Pancreas (tissue), 10 donors: ENCODE results near the gene EIF3K. TPM values are rescaled to one million over a fixed set of nuclear protein-coding genes. Genes with fewer than 3 reads are reported as not detected.

Experiments used
- ATAC-seq, 4 donors: fragments of 200-7000 bp; cut with Tn5 transposase; one replicate each; pipeline versions ENCODE4 v1.8.0 to v1.9.1; 2020; ENCODE audit warnings: mild to moderate bottlenecking in 4 of 4, moderate library complexity in 4 of 4
- DNase-seq, 6 donors: peaks; one replicate each; pipeline ENCODE4 v3.0.0-alpha.2; 2020
- FAIRE-seq: peaks from 2 replicates; lab custom pipeline; 2012; peaks lifted over from hg19 to GRCh38; lab: Jason Lieb, UNC
- H3K27ac ChIP-seq, 4 donors: fragments of 200-600 bp; sonication (generic); 1 replicate in 3 of 4; 2 replicates in 1 of 4; pipeline versions ENCODE4 v1.5.0 to v1.8.0; 2020
- H3K27me3 ChIP-seq, 4 donors: fragments of 200-600 bp; one replicate each; pipeline ENCODE4 v1.8.0; 2021
- H3K36me3 ChIP-seq, 3 donors: fragments of 200-600 bp; sonication (generic) in 1 of 3; one replicate each; pipeline versions ENCODE4 v1.5.0 to v1.8.0; 2020 to 2021
- H3K4me1 ChIP-seq, 3 donors: fragments of 200-600 bp; one replicate each; pipeline ENCODE4 v1.8.0; 2021
- H3K4me3 ChIP-seq, 4 donors: fragments of 200-600 bp; sonication (generic) in 2 of 4; one replicate each; pipeline versions ENCODE4 v1.5.0 to v1.8.0; 2020 to 2021
- H3K9me3 ChIP-seq, 4 donors: fragments of 200-600 bp; one replicate each; pipeline ENCODE4 v1.8.0; 2021
- CTCF ChIP-seq, 4 donors: fragments of 200-600 bp; sonication (generic) in 3 of 4; IDR thresholded peaks; one replicate each; pipeline versions ENCODE4 v1.5.0 to v1.8.0; 2021; ENCODE audit warnings: antibody characterized with exemption in 4 of 4
- WGBS, 2 donors: extraction: QIAGEN DNeasy Blood & Tissue Kit; methylation state at CpG; one replicate each; pipeline ENCODE4 v1.1.7; 2013; 5-methylcytosine and 5-hydroxymethylcytosine counted together
- intact Hi-C, 3 donors: fragments of 100-400 bp; cut with DNase I; formaldehyde crosslinking; loops; one replicate each; pipeline versions ENCODE4 v1.11.1 to v1.14.2; 2022
- polyA plus RNA-seq, 2 donors: library from polyadenylated mRNA; stranded (reverse); fragments of 200-250 nt; gene quantifications; one replicate each; pipeline ENCODE4 v1.2.3, GENCODE V29; 2013
- total RNA-seq, 6 donors: library from RNA; stranded (reverse); fragmentation: NEBNext Ultra II Directional in 4 of 6; extraction: Animal tissue kit (Norgen Biotek cat#: 25700) in 4 of 6; gene quantifications; one replicate each; pipeline versions ENCODE4 v1.2.1 to v1.2.4, GENCODE V29; 2021 to 2023
- donor health status: healthy with polysubstance abuse.
- donor health status: DM: no; HTN: no; CAD: no; lungs with moderate emphysema.
- donor health status: DM: no; HTN: no; CAD: no.
- donor health status: control.
- donor health status: control.
- donor health status: Bipolar disorder and iron deficiency.
- donor health status: DM: yes; HTN: yes; CAD: no.
- donor health status: DM: no; HTN: no; CAD: no.
- donor health status: DM: no; HTN: no; CAD: no.
- donor health status: DM: yes; HTN: yes; CAD: no.

EIF3K gene
- total and polyA plus RNA-seq, 8 donors, result 93.5 to 162 (median 131) TPM

DNA sequence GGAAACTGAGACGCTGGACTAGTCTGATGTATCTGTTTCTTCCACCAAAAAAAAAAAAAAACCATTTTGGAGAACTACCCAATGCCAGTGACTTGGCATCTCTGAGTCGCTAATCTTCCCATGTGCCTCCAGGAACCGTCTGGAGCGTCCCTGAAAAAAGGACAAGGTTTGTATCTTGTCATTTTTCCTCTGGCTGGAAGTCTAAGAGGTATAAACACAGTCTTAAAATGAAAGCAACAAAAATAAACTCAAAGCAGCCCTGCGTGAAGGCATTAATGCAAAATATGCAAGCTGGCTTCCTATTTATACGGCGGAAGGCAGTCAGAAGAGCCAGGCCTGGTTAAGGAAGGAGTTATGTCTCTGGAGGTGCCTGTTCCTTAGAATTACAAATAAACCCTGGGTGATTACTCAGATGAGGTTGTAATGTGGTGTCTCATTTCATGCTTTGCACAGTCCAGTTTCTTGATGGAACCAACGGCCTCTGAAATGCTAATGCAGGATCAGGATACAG is 48.7 kb downstream of the EIF3K start:
- peak overlapping the region; percentile 68 to 93 (median 75) for H3K27ac ChIP-seq
- intact Hi-C loops, result loop anchor here in 1 of 3 donors (10.0 kb wide), 1 partner anchor 47 kb away; no protein-coding TSS in a partner anchor
- H3K4me3 ChIP-seq, result no peak overlapping the region
- peak in 1 of 6 donors; percentile 2 for DNase-seq
- WGBS, 2 donors, result 63% methylated on average over 8 of the region's 8 CpGs
- no peaks in the 10 kb centered on the region for H3K36me3 ChIP-seq
- no peaks in the 10 kb centered on the region for H3K27me3 ChIP-seq
- FAIRE-seq, result no peak
- H3K4me1 ChIP-seq, result peaks cover 78 to 94% (median 80%) of the 10 kb centered on the region in 3 donors
- no peak for ATAC-seq
- TF ChIP-seq CTCF (IDR thresholded peaks at IDR 0.05), result no peak
- no peaks in the 10 kb centered on the region for H3K9me3 ChIP-seq

GRCh38 chr19:38669552-38669951 is 50.6 kb downstream of the EIF3K start:
- peaks cover 67 to 82% (median 71%) of the 10 kb centered on the region in 3 donors for H3K4me1 ChIP-seq
- no peak for TF ChIP-seq CTCF (IDR thresholded peaks at IDR 0.05)
- H3K9me3 ChIP-seq, result no peaks in the 10 kb centered on the region
- FAIRE-seq, result no peak
- ATAC-seq, result no peak
- 82 to 83% methylated on average over 5 of the region's 5 CpGs for WGBS, 2 donors
- no peaks in the 10 kb centered on the region for H3K27me3 ChIP-seq
- no peaks in the 10 kb centered on the region for H3K36me3 ChIP-seq
- peak overlapping the region; percentile 28 to 93 (median 68) for H3K27ac ChIP-seq
- no peak overlapping the region for H3K4me3 ChIP-seq
- intact Hi-C loops, result loop anchor here in 1 of 3 donors (10.0 kb wide), 1 partner anchor 45 kb away; no protein-coding TSS in a partner anchor
- DNase-seq, result no peak

DNA sequence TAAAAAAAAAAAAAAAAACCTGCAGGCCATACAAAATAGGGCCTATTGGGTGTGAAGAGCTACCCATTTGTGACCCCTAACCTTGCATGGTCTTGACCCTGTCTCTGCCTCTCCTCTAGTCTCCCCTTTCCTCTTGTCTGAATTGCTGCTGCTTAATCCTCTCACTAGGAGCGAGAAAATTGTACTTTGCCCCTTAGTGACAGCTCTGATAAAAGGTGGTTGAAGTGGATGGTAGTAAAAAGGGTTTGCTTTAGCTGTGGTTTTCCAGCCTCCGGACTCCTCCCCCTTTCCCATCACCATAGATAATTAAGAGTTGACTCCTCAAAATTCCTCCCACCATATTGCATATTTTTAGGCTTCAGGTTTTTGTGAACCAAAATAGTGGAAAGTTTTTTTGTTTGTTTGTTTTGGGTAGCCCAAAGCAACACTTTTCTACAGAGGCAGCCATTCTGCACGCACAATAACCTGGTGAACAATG is 52.0 kb downstream of the EIF3K start:
- H3K36me3 ChIP-seq, result no peaks in the 10 kb centered on the region
- WGBS, 2 donors, result 1 to 8% methylated on average over 3 of the region's 3 CpGs
- intact Hi-C loops, result no loop called here
- peaks cover 67 to 80% (median 77%) of the 10 kb centered on the region in 3 donors for H3K4me1 ChIP-seq
- H3K4me3 ChIP-seq, result no peak overlapping the region
- DNase-seq (no peak), FAIRE-seq (no peak), ATAC-seq (peak; percentile 33 to 73 (median 62))
- no peaks in the 10 kb centered on the region for H3K27me3 ChIP-seq
- peak overlapping the region; percentile 49 to 93 (median 68) for H3K27ac ChIP-seq
- H3K9me3 ChIP-seq, result no peaks in the 10 kb centered on the region
- TF ChIP-seq CTCF (IDR thresholded peaks at IDR 0.05), result no peak

DNA sequence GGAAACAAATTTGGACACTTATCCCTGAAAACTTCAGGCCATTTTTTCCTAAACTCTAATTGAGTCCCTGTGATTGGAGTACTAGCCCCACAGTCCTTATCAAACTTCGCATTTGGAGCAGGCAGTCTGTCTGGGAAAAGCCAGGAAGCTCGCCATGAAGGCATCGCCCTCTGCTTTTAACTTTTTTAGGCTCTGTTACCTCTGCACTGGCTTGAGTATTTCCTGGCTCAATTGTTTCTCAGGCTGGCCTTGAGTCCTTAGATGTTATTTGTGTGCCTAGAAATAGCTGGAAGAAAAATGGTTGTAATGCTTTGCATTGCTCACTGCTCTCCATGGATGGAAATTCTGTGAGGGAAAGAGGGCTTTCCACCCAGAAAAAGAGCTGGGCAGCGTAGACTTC is 52.7 kb downstream of the EIF3K start:
- 25 to 34% methylated on average over 4 of the region's 4 CpGs for WGBS, 2 donors
- FAIRE-seq, result no peak
- no peaks in the 10 kb centered on the region for H3K27me3 ChIP-seq
- no peaks in the 10 kb centered on the region for H3K36me3 ChIP-seq
- TF ChIP-seq CTCF (IDR thresholded peaks at IDR 0.05), result no peak
- H3K4me1 ChIP-seq, result peaks cover 68 to 77% (median 73%) of the 10 kb centered on the region in 3 donors
- no peak for DNase-seq
- ATAC-seq, result peak in 1 of 4 donors; percentile 10
- H3K4me3 ChIP-seq, result no peak overlapping the region
- H3K9me3 ChIP-seq, result no peaks in the 10 kb centered on the region
- H3K27ac ChIP-seq, result peak overlapping the region; percentile 43 to 93 (median 68)
- intact Hi-C loops, result no loop called here

DNA sequence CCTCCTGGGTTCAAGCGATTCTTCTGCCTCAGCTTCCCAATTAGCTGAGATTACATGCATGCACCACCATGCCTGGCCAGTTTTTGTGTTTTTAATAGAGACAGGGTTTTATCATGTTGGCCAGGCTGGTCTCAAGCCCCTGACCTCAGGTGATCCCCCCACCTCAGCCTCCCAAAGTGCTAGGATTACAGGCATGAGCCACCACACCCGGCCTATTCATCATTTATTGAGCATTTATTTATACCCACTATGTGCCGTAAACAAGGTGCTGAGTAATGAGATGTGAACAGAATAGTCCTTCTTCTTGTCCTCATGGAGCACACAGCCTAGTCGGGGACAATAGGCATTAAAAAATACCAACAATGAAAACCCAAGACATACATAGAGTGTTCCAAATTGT is 54.0 kb downstream of the EIF3K start:
- DNase-seq (no peak), ATAC-seq (no peak), FAIRE-seq (no peak)
- Histone ChIP-seq H3K4me1 (peaks cover 64 to 66% (median 64%) of the 10 kb centered on the region in 3 donors), H3K36me3 (no peaks in the 10 kb centered on the region), H3K4me3 (no peak overlapping the region), H3K27ac (peak overlapping the region in 1 of 4 donors; percentile 19), H3K27me3 (no peaks in the 10 kb centered on the region), H3K9me3 (no peaks in the 10 kb centered on the region)
- intact Hi-C loops, result no loop called here
- WGBS, 2 donors, result 90 to 95% methylated on average over 4 of the region's 4 CpGs
- no peak for TF ChIP-seq CTCF (IDR thresholded peaks at IDR 0.05)
